Astrocyte of the spinal cord (primary cell): Measurements from ENCODE around the gene PXT1.
"Not testable (repeated sequence)": the region's sequence is repeated elsewhere in the genome, so short reads cannot be mapped to it uniquely, and the experiment has no call there.

Experiments
- DNase-seq: peaks from one replicate; pipeline ENCODE4 v3.0.0; 2011; ENCODE audit warnings: low read depth, low spot score
- H3K4me3 ChIP-seq: 2 replicates; pipeline ENCODE4 v1.5.1; 2011; ENCODE audit warnings: low read depth, mild to moderate bottlenecking, low read length, moderate library complexity
- CTCF ChIP-seq: IDR thresholded peaks from 2 replicates; pipeline ENCODE4 v1.5.1; 2012; ENCODE audit warnings: low read depth, mild to moderate bottlenecking, low read length, inconsistent platforms
- in situ Hi-C: cut with HindIII; loops from 2 replicates; pipeline ENCODE4 v1.10.0; 2017; ENCODE audit warnings: low sequenced_read_pairs

PXT1 gene

GRCh38 chr6:36484736-36485135, 42.1 kb upstream of the PXT1 start:
- DNase-seq, result no peak
- in situ Hi-C loops, result no loop called here
- no peak for TF ChIP-seq CTCF
- H3K4me3 ChIP-seq, result no peak overlapping the region

GRCh38 chr6:36483326-36483725, 40.7 kb upstream of the PXT1 start:
- DNase-seq, H3K4me3 ChIP-seq, in situ Hi-C loops: not testable (repeated sequence)

- no peak for TF ChIP-seq CTCF
- DNase-seq, result no peak
- in situ Hi-C loops, result no loop called here
- no peak overlapping the region for H3K4me3 ChIP-seq
Measured at GRCh38 chr6:36479256-36479655, 36.6 kb upstream of the PXT1 start.

- no peak for DNase-seq
- TF ChIP-seq CTCF, result no peak
- H3K4me3 ChIP-seq, result no peak overlapping the region
- in situ Hi-C loops, result no loop called here
Measured at GRCh38 chr6:36478051-36478526, 35.4 kb upstream of the PXT1 start.

GRCh38 chr6:36469946-36470345, 27.3 kb upstream of the PXT1 start:
- in situ Hi-C loops, result no loop called here
- no peak for DNase-seq
- TF ChIP-seq CTCF, result no peak
- no peak overlapping the region for H3K4me3 ChIP-seq

GRCh38 chr6:36469148-36469661, 26.6 kb upstream of the PXT1 start:
- in situ Hi-C loops, result no loop called here
- no peak for TF ChIP-seq CTCF
- no peak overlapping the region for H3K4me3 ChIP-seq
- no peak for DNase-seq

- H3K4me3 ChIP-seq, result no peak overlapping the region
- DNase-seq, result no peak
- in situ Hi-C loops, result no loop called here
- TF ChIP-seq CTCF, result no peak
Measured at GRCh38 chr6:36467625-36468024, 25.0 kb upstream of the PXT1 start.
